Fibroblast of lung (primary cell): ENCODE results near the gene HTRA2. TPM values are rescaled to one million over a fixed set of nuclear protein-coding genes. Genes with fewer than 3 reads are reported as not detected.
"Not testable (repeated sequence)": the region's sequence is repeated elsewhere in the genome, so short reads cannot be mapped to it uniquely, and the experiment has no call there.

Experiments
- DNase-seq, 2 donors: peaks; one replicate each; pipeline versions ENCODE4 v3.0.0 to v3.0.0-alpha.2; 2010; ENCODE audit warnings: low read depth in 2 of 2
- H2AFZ ChIP-seq: 2 replicates; pipeline ENCODE4 v1.5.1; 2012; ENCODE audit warnings: low read length, control low read depth, inconsistent platforms
- H3K27ac ChIP-seq: 2 replicates; pipeline ENCODE4 v1.5.1; 2011; ENCODE audit warnings: low read length, control low read depth; ENCODE audit not compliant: insufficient read depth
- H3K27me3 ChIP-seq: 2 replicates; pipeline ENCODE4 v1.5.1; 2011; ENCODE audit warnings: mild to moderate bottlenecking, low read length; ENCODE audit not compliant: control insufficient read depth, insufficient read depth
- H3K36me3 ChIP-seq: 2 replicates; pipeline ENCODE4 v1.5.1; 2011; ENCODE audit warnings: low read length; ENCODE audit not compliant: control insufficient read depth, insufficient read depth
- H3K4me1 ChIP-seq: 2 replicates; pipeline ENCODE4 v1.5.1; 2011; ENCODE audit warnings: low read length; ENCODE audit not compliant: control insufficient read depth, insufficient read depth; ENCODE audit errors: extremely low read depth
- H3K4me2 ChIP-seq: 2 replicates; pipeline ENCODE4 v1.5.1; 2011; ENCODE audit warnings: low read length, control low read depth; ENCODE audit not compliant: insufficient read depth; ENCODE audit errors: extremely low read depth
- H3K4me3 ChIP-seq, 4 experiments: fragments of 200-600 bp in 1 of 4; sonication (generic) in 1 of 4; replicated peaks in 1 of 4; 2 replicates each; pipeline ENCODE4 v1.5.1; 2011 to 2016; ENCODE audit warnings: low read length in 4 of 4, low read depth in 3 of 4, mild to moderate bottlenecking in 3 of 4, control low read depth in 2 of 4, inconsistent platforms in 1 of 4, mixed read lengths in 1 of 4; ENCODE audit not compliant: insufficient read depth in 1 of 4; ENCODE audit errors: control extremely low read depth in 1 of 4
- H3K79me2 ChIP-seq: 2 replicates; pipeline ENCODE4 v1.5.1; 2012; ENCODE audit warnings: mild to moderate bottlenecking, low read length, inconsistent platforms; ENCODE audit not compliant: control insufficient read depth, insufficient read depth
- H3K9ac ChIP-seq: 2 replicates; pipeline ENCODE4 v1.5.1; 2011; ENCODE audit warnings: mild to moderate bottlenecking, low read length, control low read depth; ENCODE audit not compliant: insufficient read depth
- H3K9me3 ChIP-seq: 2 replicates; pipeline ENCODE4 v1.5.1; 2012; ENCODE audit warnings: low read depth, low read length; ENCODE audit not compliant: control insufficient read depth, insufficient read depth
- H4K20me1 ChIP-seq: 2 replicates; pipeline ENCODE4 v1.5.1; 2011; ENCODE audit warnings: low read length; ENCODE audit not compliant: control insufficient read depth, insufficient read depth; ENCODE audit errors: extremely low read depth
- EZH2 ChIP-seq: IDR thresholded peaks from 2 replicates; pipeline ENCODE4 v1.5.1; 2012; ENCODE audit warnings: low read length, control low read depth, mild to moderate bottlenecking; ENCODE audit errors: missing control alignments
- polyA plus RNA-seq, 2 donors: library from polyadenylated mRNA; depleted of rRNA in 1 of 2; stranded (reverse) in 1 of 2; unstranded in 1 of 2; fragments of >200 nt; gene quantifications; 2 replicates each; pipeline ENCODE4 v1.2.1, GENCODE V29; 2011 to 2012; ENCODE audit warnings: missing spikeins in 1 of 2
- total RNA-seq: library from RNA; depleted of rRNA; stranded (reverse); fragments of >200 nt; gene quantifications from 2 replicates; pipeline ENCODE4 v1.2.1, GENCODE V29; 2014
- TF ChIP-seq, protein P1 (sequence below), 2 donors: IDR thresholded peaks in 1 of 2; conservative IDR thresholded peaks in 1 of 2; 1 replicate in 1 of 2; 2 replicates in 1 of 2; pipeline ENCODE4 v1.5.1; 2011 to 2012; ENCODE audit warnings: low read length in 2 of 2, control low read depth in 1 of 2, inconsistent platforms in 1 of 2, low read depth in 1 of 2, mild to moderate bottlenecking in 1 of 2

Gene HTRA2
- total and polyA plus RNA-seq, 2 donors (not counting 1 experiment from before 2014, with no cell fraction given), result 18.8 to 45.7 TPM

DNA sequence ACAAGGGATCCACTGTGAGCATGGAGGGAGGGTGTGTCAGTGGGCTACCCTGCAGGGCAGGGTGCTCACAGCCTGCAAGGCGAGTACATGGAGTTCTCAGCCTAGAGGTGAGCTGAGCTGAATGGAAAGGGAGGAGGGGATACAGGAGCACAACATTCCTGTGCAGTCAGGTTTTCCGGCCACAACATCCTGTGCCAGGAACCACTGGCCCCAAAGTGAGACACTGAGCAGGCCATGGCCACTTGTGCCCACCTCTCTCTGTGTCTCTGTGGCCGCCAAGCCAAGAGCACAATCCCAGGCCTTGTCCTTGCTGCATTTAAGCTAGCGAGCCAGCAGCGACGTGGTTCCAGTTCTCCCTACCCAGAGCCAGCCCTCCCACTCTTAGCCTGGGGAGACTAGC is 30.9 kb downstream of the HTRA2 start:
- Histone ChIP-seq H3K4me3 (no peak overlapping the region), H2AFZ (no peak overlapping the region), H3K4me1 (peaks cover 3% of the 10 kb centered on the region), H3K9me3 (no peaks in the 10 kb centered on the region), H3K4me2 (no peak overlapping the region), H3K79me2 (no peaks in the 10 kb centered on the region), H4K20me1 (no peaks in the 10 kb centered on the region), H3K36me3 (peaks cover 4% of the 10 kb centered on the region), H3K27ac (no peak overlapping the region), H3K27me3 (no peaks in the 10 kb centered on the region), H3K9ac (no peak overlapping the region)
- TF ChIP-seq EZH2, result no peak
- TF ChIP-seq, protein P1, sequence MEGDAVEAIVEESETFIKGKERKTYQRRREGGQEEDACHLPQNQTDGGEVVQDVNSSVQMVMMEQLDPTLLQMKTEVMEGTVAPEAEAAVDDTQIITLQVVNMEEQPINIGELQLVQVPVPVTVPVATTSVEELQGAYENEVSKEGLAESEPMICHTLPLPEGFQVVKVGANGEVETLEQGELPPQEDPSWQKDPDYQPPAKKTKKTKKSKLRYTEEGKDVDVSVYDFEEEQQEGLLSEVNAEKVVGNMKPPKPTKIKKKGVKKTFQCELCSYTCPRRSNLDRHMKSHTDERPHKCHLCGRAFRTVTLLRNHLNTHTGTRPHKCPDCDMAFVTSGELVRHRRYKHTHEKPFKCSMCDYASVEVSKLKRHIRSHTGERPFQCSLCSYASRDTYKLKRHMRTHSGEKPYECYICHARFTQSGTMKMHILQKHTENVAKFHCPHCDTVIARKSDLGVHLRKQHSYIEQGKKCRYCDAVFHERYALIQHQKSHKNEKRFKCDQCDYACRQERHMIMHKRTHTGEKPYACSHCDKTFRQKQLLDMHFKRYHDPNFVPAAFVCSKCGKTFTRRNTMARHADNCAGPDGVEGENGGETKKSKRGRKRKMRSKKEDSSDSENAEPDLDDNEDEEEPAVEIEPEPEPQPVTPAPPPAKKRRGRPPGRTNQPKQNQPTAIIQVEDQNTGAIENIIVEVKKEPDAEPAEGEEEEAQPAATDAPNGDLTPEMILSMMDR (conservative IDR thresholded peaks at IDR 0.05 in 1 of 2, IDR thresholded peaks at IDR 0.05 in 1 of 2; ENCODE audit: low read depth in 1 of 2, low read length in 2 of 2), result no peak
- DNase-seq, result no peak

DNA sequence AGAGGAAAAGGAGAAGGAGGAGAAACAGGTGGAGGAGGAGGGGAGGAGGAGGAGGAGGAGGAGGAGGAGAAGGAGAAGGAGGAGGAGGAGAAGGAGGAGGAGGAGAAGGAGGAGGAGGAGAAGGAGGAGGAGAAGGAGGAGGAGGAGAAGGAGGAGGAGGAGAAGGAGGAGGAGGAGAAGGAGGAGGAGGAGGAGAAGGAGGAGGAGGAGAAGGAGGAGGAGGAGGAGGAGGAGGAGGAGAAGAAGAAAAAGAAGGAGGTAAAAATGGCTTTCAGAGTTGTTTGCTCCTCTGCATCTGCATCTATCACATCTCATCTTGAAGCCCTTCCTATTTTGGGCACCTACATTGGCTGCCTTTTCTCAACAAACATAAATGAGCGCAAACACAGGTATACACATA is 31.3 kb downstream of the HTRA2 start:
- not testable (repeated sequence) for H3K4me1 ChIP-seq, H3K9ac ChIP-seq, H3K36me3 ChIP-seq, H3K27ac ChIP-seq, H3K79me2 ChIP-seq, H3K27me3 ChIP-seq, H4K20me1 ChIP-seq, H3K4me3 ChIP-seq, H3K4me2 ChIP-seq, H2AFZ ChIP-seq, DNase-seq, H3K9me3 ChIP-seq

DNA sequence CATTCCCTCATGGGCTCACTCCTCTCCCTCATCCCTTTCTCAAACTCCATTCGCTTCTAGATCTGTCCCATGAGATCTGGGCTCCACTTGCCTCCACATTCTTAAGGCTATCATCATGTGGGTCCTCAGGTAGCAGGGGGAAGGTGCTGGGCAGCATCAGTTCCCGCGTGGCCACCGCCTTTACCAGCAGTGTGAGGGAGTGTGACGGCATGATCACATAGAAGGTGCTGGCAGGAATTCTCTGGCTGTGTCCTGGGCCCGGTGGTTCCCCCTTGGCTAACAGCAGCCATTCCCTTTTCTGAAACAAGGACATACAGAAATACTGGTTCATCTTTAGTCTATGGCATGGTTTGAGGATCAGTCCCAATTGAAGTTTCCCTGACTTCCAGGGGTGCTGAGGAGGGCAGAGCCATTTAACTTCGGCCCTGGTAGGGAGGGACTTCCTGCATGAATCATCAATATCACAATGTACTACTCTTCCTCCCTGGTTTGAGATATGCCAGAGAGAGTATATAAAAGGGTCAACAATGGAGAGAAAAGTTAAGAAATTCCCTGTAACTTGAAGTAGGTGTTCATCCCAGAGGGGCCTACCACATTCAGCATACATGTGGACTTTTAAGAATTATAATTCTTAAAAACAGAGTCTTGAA is 32.5 kb downstream of the HTRA2 start:
- Histone ChIP-seq H3K4me2 (no peak overlapping the region), H3K9ac (no peak overlapping the region), H3K27me3 (no peaks in the 10 kb centered on the region), H2AFZ (no peak overlapping the region), H3K79me2 (no peaks in the 10 kb centered on the region), H3K4me1 (peaks cover 9% of the 10 kb centered on the region), H3K36me3 (no peaks in the 10 kb centered on the region), H3K4me3 (no peak overlapping the region), H3K9me3 (no peaks in the 10 kb centered on the region), H4K20me1 (no peaks in the 10 kb centered on the region), H3K27ac (no peak overlapping the region)
- no peak for DNase-seq
- TF ChIP-seq EZH2, result no peak
- TF ChIP-seq, protein P1 (conservative IDR thresholded peaks at IDR 0.05 in 1 of 2, IDR thresholded peaks at IDR 0.05 in 1 of 2; ENCODE audit: low read depth in 1 of 2, low read length in 2 of 2), result no peak
